GM12801 (cell line): ENCODE measurements around the gene SYP.

Experiments used
- CTCF ChIP-seq: IDR thresholded peaks from one replicate; pipeline ENCODE4 v1.5.1; 2011; ENCODE audit warnings: control low read depth; ENCODE audit not compliant: insufficient read length; ENCODE audit errors: extremely low read depth

SYP gene

GRCh38 chrX:49139713-49140112 is 60.3 kb downstream of the SYP start:
- no peak for TF ChIP-seq CTCF
